Activated T-cell treated with anti-CD3 and anti-CD28 coated beads for 4 hours (primary cell): ENCODE data around the gene CTH.
"Not testable (repeated sequence)": the region's sequence is repeated elsewhere in the genome, so short reads cannot be mapped to it uniquely, and the experiment has no call there.

Experiments
- DNase-seq: peaks from one replicate; pipeline ENCODE4 v3.0.0-alpha.2; 2020

The CTH gene

DNA sequence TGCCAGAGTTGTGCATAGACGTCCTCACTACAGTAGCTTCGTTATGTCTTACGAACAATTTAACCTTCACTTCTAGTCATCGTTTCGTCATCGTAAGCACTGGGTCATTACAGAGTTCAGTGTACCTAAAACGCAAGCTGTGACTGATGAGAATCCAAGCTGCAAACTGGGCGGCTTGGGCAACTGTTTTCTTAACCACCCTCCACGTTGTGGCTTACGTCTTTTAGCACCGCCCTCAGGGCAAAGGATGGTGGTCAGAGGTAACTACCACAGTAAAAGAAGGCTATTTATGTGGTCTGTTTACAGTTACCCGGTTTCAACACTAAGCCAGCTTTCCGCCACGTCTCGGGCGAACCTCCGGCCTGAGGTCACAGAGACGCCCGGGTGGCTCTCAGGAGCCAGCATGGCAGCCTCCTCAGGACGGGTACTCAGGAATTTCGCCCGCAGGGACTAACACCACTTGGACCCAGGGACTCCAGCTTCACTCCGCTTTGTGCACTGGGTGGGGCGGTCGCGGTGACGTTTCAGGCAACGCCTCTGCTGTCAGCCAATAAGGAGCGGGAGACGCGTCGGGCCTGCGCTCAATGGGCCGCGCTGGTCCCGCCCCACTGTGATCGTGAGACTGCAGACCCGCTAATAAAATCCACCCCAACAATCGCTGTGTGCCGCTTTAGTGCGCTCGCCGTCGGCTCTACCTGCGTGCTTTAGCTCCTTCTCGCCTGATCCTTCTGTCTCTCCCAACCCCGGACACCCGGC is at the start of gene CTH:
Gene CTH (plus strand): TSS at position 665 of the 756 bp plus-strand sequence. CDS start 148 bp downstream, outside the sequence.
- peak; percentile 80 for DNase-seq

DNA sequence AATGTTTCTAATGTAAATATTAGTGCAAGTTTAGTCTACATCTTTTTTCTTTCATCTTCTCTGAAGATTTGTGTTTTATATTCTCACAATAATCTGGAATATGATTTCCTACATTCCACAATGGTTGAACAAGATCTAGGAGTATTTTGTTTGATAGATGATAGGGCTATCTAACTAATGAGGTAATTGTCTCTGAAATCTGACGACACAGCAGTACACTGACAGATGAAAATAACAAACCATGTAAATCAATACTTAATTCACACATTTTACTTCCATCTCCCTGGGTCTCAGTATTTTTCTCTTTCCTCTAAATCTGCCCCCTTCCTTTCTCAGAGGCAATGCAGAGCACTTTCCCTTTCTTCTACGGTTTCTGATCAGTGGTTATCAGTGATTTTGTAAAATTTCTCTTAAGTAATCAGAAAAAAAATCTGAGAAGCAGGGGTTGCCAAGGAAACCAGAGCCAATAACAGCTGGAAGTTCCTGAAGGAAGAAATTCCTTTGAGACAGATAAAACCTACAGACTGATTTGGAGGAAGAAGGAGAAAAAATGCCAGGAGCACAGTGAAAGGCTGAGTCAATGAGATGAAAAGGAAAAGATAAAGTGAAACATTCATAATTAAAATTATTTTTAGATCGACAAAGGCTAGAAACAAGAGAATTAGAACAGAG is 49.2 kb upstream of the CTH start:
- no peak for DNase-seq

- no peak for DNase-seq
These were observed 46.6 kb upstream of the CTH start for GRCh38 chr1:70364439-70364838.

DNA sequence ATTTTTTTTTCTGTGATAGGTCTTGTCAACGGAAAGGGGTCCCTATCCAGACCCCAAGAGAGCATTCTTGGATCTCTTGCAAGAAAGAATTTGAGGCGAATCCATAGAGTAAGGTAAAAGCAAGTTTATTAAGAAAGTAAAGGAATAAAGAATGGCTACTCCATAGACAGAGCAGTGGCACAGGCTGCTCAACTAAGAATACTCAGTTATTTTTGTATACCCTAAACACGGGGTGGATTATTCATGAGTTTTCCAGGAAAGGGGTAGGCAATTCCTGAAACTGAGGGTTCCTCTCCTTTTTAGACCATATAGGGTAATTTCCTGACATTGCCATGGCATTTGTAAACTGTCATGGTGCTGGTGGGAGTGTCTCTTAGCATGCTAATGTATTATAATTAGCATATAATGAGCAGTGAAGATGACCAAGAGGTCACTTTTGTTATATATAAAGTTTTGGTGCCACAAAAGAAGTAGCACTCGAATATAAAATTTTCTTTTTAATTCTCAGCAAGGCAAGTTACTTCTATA is 44.6 kb upstream of the CTH start:
- not testable (repeated sequence) for DNase-seq

DNA sequence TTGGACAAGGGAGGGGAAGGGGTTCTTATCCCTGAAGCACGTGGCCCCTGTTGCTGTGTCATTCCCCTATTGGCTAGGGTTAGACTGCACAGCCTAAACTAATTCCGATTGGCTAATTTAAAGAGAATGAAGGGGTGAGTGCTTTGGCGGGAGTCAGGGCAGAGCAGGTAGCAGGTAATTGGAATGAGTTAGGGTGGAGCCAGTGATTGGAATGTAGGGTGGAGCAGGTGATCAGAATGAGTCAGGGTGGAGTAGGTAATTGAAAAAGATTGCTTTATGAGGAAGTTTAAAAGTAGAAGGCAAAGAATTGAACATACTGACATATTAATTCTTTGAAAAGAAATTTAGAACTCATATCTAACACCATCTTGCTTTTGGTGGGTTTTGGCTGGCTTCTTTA is 44.1 kb upstream of the CTH start:
- DNase-seq, result not testable (repeated sequence)

DNA sequence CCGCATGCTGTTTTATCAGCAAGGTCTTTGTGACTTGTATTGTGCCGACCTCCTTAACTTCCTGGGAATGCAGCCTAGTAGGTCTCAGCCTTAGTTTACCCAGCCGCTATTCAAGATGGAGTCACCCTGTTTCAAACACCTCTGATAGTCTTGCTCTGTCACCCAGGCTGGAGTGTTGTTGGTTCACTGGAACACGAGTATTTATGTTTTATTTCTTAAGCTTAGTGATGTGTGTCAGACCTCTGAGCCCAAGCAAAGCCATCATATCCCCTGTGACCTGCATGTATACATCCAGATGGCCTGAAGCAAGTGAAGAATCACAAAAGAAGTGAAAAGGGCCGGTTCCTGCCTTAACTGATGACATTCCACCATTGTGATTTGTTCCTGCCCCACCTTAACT is 43.7 kb upstream of the CTH start:
- DNase-seq, result not testable (repeated sequence)

GRCh38 chr1:70371586-70371985 is 39.5 kb upstream of the CTH start:
- DNase-seq, result not testable (repeated sequence)

GRCh38 chr1:70372426-70372825 is 38.6 kb upstream of the CTH start:
- no peak for DNase-seq

DNA sequence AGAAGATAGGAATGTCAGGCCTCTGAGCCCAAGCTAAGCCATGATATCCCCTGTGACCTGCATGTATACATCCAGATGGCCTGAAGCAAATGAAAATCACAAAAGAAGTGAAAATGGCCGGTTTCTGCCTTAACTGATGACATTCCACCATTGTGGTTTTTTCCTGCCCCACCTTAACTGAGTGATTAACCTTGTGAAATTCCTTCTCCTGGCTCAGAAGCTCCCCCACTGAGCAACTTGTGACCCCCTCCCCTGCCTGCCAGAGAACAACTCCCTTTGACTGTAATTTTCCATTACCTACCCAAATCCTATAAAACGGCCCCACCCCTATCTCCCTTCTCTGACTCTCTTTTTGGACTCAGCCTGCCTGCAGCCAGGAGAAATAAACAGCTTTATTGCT is 37.5 kb upstream of the CTH start:
- not testable (repeated sequence) for DNase-seq

- no peak for DNase-seq
These were observed 34.9 kb upstream of the CTH start for GRCh38 chr1:70376196-70376595.

- no peak for DNase-seq
These were observed 28.4 kb upstream of the CTH start for GRCh38 chr1:70382682-70383081.

GRCh38 chr1:70383483-70383882 is 27.6 kb upstream of the CTH start:
- DNase-seq, result no peak

DNA sequence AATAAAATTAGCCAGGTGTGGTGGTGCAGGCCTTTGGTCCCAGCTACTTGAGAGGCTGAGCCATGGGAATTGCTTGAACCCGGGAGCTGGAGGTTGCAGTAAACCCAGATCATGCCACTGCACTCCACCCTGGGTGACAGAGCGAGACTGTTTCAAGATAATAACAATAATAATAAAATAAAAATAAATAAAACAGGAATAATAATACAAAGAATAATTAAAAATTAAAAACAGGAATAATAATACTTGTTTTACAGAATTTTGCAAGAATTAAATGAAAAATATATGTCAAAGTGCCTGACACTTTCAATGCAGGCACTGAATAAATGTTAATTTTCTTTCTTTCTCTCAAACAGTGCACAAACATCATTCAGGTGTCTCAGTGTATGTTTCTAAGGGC is 26.5 kb upstream of the CTH start:
- DNase-seq, result no peak

DNA sequence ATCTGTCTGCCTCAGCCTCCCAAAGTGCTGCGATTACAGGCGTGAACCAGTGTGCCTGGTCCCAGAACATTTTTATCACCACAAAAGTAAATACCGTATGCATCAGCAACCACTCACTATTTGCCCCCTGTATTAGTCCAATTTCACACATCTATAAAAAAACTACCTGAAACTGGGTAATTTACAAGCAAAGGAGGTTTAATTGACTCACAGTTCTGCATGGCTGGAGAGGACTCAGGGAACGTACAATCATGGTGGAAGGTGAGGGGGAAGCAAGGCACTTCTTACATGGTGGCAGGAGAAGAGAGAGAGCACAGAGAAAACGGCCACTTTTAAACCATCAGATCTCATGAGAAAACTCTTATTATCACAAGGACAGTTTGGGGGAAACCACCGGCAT is 25.6 kb upstream of the CTH start:
- no peak for DNase-seq

DNA sequence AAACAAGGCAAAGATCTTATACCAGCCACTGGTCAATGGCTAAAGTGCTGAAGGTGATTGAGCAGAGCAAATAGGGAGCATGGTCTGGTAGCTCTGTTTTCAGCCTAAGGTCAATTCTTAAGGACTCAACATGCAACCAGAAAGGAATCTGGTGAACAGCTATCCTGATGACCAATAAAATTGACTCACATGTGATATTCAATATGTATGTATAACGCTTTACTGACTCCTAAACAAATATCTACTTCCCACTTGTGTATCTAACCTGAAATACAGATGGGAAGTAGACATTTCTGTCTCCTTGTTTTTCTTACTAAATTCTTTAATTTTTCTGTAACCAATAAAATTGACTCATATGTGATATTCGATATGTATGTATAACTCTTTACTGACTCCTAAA is 24.9 kb upstream of the CTH start:
- no peak for DNase-seq

DNA sequence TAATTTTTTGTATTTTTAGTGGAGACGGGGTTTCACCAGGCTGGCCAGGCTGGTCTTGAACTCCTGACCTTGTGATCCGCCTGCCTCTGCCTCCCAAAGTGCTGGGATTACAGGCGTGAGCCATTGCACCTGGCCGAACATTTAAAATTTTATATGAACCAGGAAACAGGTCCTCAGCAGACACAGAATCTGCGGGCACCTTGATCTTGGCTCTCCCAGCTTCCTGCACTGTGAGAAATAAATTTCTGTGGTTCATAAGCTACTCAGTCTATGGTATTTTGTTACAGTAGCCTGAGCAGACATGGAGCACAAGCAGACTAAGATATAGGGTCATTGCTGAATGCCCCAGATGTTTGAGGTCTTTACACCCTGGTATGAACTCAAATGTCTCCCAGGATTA is 23.6 kb upstream of the CTH start:
- no peak for DNase-seq

GRCh38 chr1:70392626-70393025 is 18.4 kb upstream of the CTH start:
- no peak for DNase-seq

- DNase-seq, result no peak
These were observed 14.5 kb upstream of the CTH start for GRCh38 chr1:70396607-70397006.

DNA sequence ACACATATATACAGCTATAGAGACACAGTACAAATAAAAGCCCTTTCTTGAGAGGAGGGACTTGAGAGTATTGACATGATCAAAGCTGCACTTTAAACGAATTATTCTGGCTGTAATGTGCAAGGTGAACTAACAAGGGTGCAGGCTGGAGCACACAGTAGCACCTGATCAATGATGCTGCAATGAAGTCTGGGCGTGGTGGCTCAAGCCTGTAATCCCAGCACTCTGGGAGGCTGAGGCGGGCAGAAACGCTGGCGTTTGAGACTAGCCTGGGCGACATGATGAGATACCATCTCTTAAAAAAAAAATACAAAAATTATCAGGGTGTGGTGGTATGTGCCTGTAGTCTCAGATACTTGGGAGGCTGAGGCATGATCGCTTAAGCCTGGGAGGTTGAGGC is 14.1 kb upstream of the CTH start:
- DNase-seq, result no peak

DNA sequence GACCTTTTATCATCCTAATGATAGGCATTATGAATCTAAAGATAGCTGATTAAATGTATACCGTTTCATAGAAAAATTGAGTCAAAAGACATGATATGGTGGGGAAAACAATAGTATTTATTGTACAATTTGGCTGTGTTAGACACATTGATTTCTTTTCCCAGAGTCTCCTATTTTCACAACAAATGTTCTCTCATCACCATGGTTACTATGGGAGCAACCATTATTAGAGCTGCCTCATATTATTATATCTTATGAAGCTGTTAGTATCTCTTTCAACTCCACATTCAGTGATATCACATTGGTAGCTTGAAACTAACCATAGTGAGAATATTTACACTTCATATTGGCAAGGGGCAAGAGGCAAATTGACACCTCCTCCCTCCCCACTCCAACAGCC is 10.7 kb upstream of the CTH start:
- no peak for DNase-seq

DNA sequence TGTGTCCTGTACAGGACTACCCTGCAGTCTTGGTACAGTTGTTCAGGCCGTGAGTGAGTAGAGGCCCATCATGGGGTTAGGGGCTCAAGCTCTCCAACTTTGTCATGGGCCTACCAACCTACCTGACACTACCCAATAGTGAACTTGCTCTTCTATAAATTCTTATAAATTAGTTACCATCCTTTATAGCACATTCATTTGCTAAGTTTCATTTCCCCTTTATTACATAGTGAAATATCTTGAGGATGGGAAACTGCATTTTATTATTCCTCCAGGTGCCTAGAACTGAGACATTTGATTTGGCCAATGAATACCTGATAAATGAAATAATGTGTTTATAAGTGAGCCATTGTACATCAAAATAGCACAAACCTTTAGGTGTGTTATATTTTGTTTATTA is 9.1 kb upstream of the CTH start:
- DNase-seq, result no peak

- DNase-seq, result no peak
These were observed 7.3 kb upstream of the CTH start for GRCh38 chr1:70403759-70404158.

DNA sequence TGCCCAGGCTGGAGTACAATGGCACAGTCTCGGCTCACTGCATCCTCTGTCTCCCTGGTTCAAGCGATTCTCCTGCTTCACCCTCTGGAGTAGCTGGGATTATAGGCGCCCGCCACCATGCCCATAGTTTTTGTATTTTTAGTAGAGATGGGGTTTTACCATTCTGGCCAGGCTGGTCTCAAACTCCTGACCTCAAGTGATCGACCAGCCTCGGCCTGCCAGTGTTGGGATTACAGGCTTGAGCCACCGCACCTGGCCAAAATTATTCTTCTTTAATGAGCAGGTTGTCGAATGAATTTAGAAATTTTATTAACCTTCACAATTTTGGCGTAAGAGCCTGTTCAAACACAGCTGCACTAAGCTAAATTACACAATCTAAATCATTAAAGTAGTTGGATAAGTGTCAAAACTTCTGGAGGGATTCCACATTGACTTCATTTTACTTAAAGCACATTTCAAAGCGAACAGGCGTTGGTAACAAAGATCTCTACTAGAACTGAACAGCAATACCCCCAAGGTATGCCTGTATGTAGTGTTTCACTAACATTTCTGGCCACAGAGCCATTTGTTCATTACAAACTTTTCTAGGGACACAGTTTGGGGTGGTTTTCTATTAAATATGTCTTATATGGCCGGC is 5.2 kb upstream of the CTH start:
- DNase-seq, result no peak

DNA sequence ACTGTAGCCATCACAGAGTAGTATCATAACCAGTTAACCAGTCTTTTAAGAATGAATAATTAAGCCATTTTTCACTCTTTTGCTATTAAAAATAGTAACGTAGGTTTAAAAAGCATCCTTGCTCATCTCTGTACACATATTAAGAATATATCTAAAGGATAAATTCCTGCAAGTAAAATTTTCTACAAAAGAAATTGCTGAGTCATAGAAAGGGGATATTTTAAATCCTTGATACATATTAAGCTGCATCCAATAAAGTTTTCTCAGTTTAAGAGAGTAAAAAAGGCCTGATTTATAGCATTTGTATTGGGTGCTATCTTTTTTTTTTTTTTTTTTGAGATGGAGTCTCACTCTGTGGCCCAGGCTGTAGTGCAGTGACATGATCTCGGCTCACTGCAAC is 1.9 kb upstream of the CTH start:
- DNase-seq, result no peak
